ENCODE data around the gene FOCAD.

Gene FOCAD

DNA sequence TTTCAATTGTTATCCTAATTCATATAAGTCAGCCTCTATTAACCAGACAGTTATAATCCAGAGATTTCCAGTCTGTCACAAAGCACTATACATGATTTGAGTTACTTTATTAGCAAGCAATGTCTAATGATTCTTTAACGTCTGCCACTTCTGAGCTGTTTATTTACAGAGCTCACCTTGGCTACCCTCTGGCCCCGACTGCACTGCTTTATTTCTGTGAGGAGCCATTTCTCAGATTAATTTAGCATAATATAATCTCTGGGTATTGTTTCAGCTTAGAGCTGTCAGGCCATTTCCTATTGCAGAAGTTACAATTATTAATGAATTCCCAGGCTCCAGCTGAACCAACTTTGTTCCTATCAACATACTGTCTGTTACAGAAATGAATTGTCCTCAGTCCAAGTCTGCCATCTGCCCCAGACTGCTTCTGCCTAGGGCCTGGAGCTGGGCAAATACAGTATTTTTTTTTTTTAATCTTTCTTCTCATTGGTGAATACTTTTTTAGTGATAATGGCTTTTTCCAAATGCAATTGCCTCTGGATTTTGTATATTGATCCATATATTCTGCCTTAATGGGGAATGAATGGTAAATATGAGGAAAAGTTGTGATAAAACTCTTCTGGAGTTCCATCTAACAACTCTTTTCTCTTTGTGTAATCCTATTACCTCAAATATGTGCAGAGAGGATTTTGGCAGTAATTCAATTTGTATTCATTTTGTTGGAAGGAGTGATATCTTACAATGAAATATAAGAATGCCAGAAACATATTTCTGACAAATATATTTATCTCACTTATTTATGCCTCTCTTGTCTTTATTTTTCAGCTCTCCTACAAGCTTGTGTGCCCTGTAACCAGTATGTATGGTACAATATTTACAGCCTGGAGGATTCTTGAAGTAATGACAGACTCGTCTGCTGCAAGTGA is 104.7 kb downstream of the FOCAD start:
- no peaks in the 10 kb centered on the region for H3K27me3 ChIP-seq (ENCODE audit: insufficient read depth, low read length, poor library complexity)
- no peak overlapping the region for H3K18ac ChIP-seq (ENCODE audit: low read length)
- H3K4me1 ChIP-seq (ENCODE audit: control insufficient read depth, low read depth, low read length) = no peaks in the 10 kb centered on the region
- no peak overlapping the region for H2BK15ac ChIP-seq (replicated peaks; ENCODE audit: low read depth)
- no peak overlapping the region for H3K27ac ChIP-seq (ENCODE audit: low read depth, low read length)
- H3K79me2 ChIP-seq (ENCODE audit: control insufficient read depth, insufficient read depth, low read length) = no peaks in the 10 kb centered on the region
- no peaks in the 10 kb centered on the region for H3K79me1 ChIP-seq (ENCODE audit: low read length)
- H4K5ac ChIP-seq (ENCODE audit: low read length) = no peak overlapping the region
- no peak overlapping the region for H3K23ac ChIP-seq (ENCODE audit: low read length)
- H3K4ac ChIP-seq (ENCODE audit: low read depth, low read length) = no peak overlapping the region
- no peak for DNase-seq
- no peak overlapping the region for H2BK5ac ChIP-seq (ENCODE audit: low read length)
- H2AK5ac ChIP-seq (ENCODE audit: low read length) = no peak overlapping the region
- H4K8ac ChIP-seq (ENCODE audit: low read depth, low read length) = no peak overlapping the region
- H3K56ac ChIP-seq (ENCODE audit: low read length) = no peak overlapping the region
- no peak overlapping the region for H3K4me2 ChIP-seq (ENCODE audit: low read length)
- no peak overlapping the region for H3K9ac ChIP-seq (ENCODE audit: low read length)
- WGBS (ENCODE audit: extremely low coverage, insufficient coverage, low lambda C conversion rate) = no CpG with 5 or more reads among the region's 3 CpGs
- no peaks in the 10 kb centered on the region for H3K36me3 ChIP-seq (ENCODE audit: control insufficient read depth, insufficient read depth, low read length)
- no peak overlapping the region for H3K4me3 ChIP-seq (ENCODE audit: low read length)
- H2BK120ac ChIP-seq (ENCODE audit: low read depth, low read length) = no peak overlapping the region

DNA sequence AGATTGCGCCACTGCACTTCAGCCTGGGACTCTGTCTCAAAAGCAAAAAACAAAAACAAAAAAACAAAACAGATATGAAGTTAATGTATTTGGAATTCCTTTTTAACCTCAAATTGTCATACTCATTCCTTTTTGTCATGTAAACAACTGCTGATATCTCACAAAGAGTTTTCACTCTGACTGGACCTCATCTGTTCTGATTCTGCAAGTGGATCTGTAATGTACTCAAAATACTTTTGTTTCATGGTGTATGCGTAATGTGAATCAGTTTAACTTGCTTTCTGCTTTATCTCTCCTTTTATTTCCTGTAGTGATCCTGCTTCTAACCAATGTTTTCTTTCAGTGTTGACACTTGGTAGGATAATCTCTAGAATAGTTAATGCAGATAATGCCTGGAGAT is 106.7 kb downstream of the FOCAD start:
- H2BK15ac ChIP-seq (replicated peaks; ENCODE audit: low read depth) = no peak overlapping the region
- H3K18ac ChIP-seq (ENCODE audit: low read length) = no peak overlapping the region
- no peak overlapping the region for H3K56ac ChIP-seq (ENCODE audit: low read length)
- no peak overlapping the region for H4K8ac ChIP-seq (ENCODE audit: low read depth, low read length)
- DNase-seq = peak; percentile 6
- no CpG with 5 or more reads among the region's 2 CpGs for WGBS (ENCODE audit: extremely low coverage, insufficient coverage, low lambda C conversion rate)
- H3K23ac ChIP-seq (ENCODE audit: low read length) = no peak overlapping the region
- no peaks in the 10 kb centered on the region for H3K79me2 ChIP-seq (ENCODE audit: control insufficient read depth, insufficient read depth, low read length)
- no peak overlapping the region for H4K5ac ChIP-seq (ENCODE audit: low read length)
- H3K4me1 ChIP-seq (ENCODE audit: control insufficient read depth, low read depth, low read length) = no peaks in the 10 kb centered on the region
- no peak overlapping the region for H3K4ac ChIP-seq (ENCODE audit: low read depth, low read length)
- H3K79me1 ChIP-seq (ENCODE audit: low read length) = no peaks in the 10 kb centered on the region
- H2AK5ac ChIP-seq (ENCODE audit: low read length) = no peak overlapping the region
- no peaks in the 10 kb centered on the region for H3K36me3 ChIP-seq (ENCODE audit: control insufficient read depth, insufficient read depth, low read length)
- no peak overlapping the region for H2BK120ac ChIP-seq (ENCODE audit: low read depth, low read length)
- H3K4me3 ChIP-seq (ENCODE audit: low read length) = no peak overlapping the region
- no peak overlapping the region for H3K9ac ChIP-seq (ENCODE audit: low read length)
- H3K27ac ChIP-seq (ENCODE audit: low read depth, low read length) = no peak overlapping the region
- no peak overlapping the region for H3K4me2 ChIP-seq (ENCODE audit: low read length)
- H2BK5ac ChIP-seq (ENCODE audit: low read length) = no peak overlapping the region
- H3K27me3 ChIP-seq (ENCODE audit: insufficient read depth, low read length, poor library complexity) = no peaks in the 10 kb centered on the region

GRCh38 chr9:20791682-20792081 is 107.6 kb downstream of the FOCAD start:
- no CpG with 5 or more reads among the region's 1 CpG for WGBS (ENCODE audit: extremely low coverage, insufficient coverage, low lambda C conversion rate)
- no peak overlapping the region for H3K56ac ChIP-seq (ENCODE audit: low read length)

GRCh38 chr9:20804489-20805250 is 120.6 kb downstream of the FOCAD start:
- Histone ChIP-seq H2BK120ac (ENCODE audit: low read depth, low read length) (no peak overlapping the region), H3K36me3 (ENCODE audit: control insufficient read depth, insufficient read depth, low read length) (no peaks in the 10 kb centered on the region), H4K5ac (ENCODE audit: low read length) (no peak overlapping the region), H3K4me3 (ENCODE audit: low read length) (no peak overlapping the region), H3K79me1 (ENCODE audit: low read length) (no peaks in the 10 kb centered on the region), H3K23ac (ENCODE audit: low read length) (no peak overlapping the region), H3K27me3 (ENCODE audit: insufficient read depth, low read length, poor library complexity) (no peaks in the 10 kb centered on the region), H2BK15ac (replicated peaks; ENCODE audit: low read depth) (no peak overlapping the region), H3K4me1 (ENCODE audit: control insufficient read depth, low read depth, low read length) (no peaks in the 10 kb centered on the region), H3K4me2 (ENCODE audit: low read length) (no peak overlapping the region), H3K18ac (ENCODE audit: low read length) (no peak overlapping the region), H3K27ac (ENCODE audit: low read depth, low read length) (no peak overlapping the region), H2BK5ac (ENCODE audit: low read length) (no peak overlapping the region), H3K9ac (ENCODE audit: low read length) (no peak overlapping the region), H3K4ac (ENCODE audit: low read depth, low read length) (no peak overlapping the region), H3K56ac (ENCODE audit: low read length) (no peak overlapping the region), H4K8ac (ENCODE audit: low read depth, low read length) (no peak overlapping the region), H2AK5ac (ENCODE audit: low read length) (no peak overlapping the region), H3K79me2 (ENCODE audit: control insufficient read depth, insufficient read depth, low read length) (no peaks in the 10 kb centered on the region)
- WGBS (ENCODE audit: extremely low coverage, insufficient coverage, low lambda C conversion rate) = no CpG with 5 or more reads among the region's 11 CpGs
- DNase-seq = no peak

More at GRCh38 chr9:20791682-20792081, 107.6 kb downstream of the FOCAD start:
- Histone ChIP-seq H2AK5ac (ENCODE audit: low read length) (no peak overlapping the region), H2BK15ac (replicated peaks; ENCODE audit: low read depth) (no peak overlapping the region), H3K18ac (ENCODE audit: low read length) (no peak overlapping the region), H3K4me1 (ENCODE audit: control insufficient read depth, low read depth, low read length) (no peaks in the 10 kb centered on the region), H3K23ac (ENCODE audit: low read length) (no peak overlapping the region), H3K36me3 (ENCODE audit: control insufficient read depth, insufficient read depth, low read length) (no peaks in the 10 kb centered on the region), H3K4me3 (ENCODE audit: low read length) (no peak overlapping the region), H3K4me2 (ENCODE audit: low read length) (no peak overlapping the region), H2BK120ac (ENCODE audit: low read depth, low read length) (no peak overlapping the region), H3K79me1 (ENCODE audit: low read length) (no peaks in the 10 kb centered on the region), H4K8ac (ENCODE audit: low read depth, low read length) (no peak overlapping the region), H3K27me3 (ENCODE audit: insufficient read depth, low read length, poor library complexity) (no peaks in the 10 kb centered on the region), H3K9ac (ENCODE audit: low read length) (no peak overlapping the region), H3K79me2 (ENCODE audit: control insufficient read depth, insufficient read depth, low read length) (no peaks in the 10 kb centered on the region), H3K27ac (ENCODE audit: low read depth, low read length) (no peak overlapping the region), H4K5ac (ENCODE audit: low read length) (no peak overlapping the region), H2BK5ac (ENCODE audit: low read length) (no peak overlapping the region), H3K4ac (ENCODE audit: low read depth, low read length) (no peak overlapping the region)
- no peak for DNase-seq

DNA sequence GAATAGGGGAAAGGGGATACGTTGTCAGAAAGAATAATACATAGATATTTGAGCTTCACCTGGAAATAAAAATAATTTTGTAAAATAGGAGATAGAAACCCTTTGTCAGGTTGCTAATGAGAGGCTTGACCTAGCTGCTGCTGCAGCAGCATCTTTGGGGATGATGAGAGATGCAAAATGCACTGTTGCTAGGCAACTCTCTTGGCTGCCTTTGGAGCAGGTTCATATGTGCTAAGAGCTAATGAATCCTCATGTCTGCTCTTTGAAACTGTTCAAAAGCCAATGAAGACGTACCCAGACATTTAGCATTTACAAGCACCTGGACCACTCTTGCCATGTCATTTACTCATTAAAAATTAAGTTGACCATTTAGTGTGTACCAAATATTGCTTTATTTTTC is 121.7 kb downstream of the FOCAD start:
- Histone ChIP-seq H4K5ac (ENCODE audit: low read length) (no peak overlapping the region), H2BK15ac (replicated peaks; ENCODE audit: low read depth) (no peak overlapping the region), H3K18ac (ENCODE audit: low read length) (no peak overlapping the region), H2AK5ac (ENCODE audit: low read length) (no peak overlapping the region), H3K79me2 (ENCODE audit: control insufficient read depth, insufficient read depth, low read length) (no peaks in the 10 kb centered on the region), H3K4ac (ENCODE audit: low read depth, low read length) (no peak overlapping the region), H3K79me1 (ENCODE audit: low read length) (no peaks in the 10 kb centered on the region), H3K27ac (ENCODE audit: low read depth, low read length) (no peak overlapping the region), H3K4me3 (ENCODE audit: low read length) (no peak overlapping the region), H3K23ac (ENCODE audit: low read length) (no peak overlapping the region), H4K8ac (ENCODE audit: low read depth, low read length) (no peak overlapping the region), H3K36me3 (ENCODE audit: control insufficient read depth, insufficient read depth, low read length) (no peaks in the 10 kb centered on the region), H3K4me1 (ENCODE audit: control insufficient read depth, low read depth, low read length) (no peaks in the 10 kb centered on the region), H2BK120ac (ENCODE audit: low read depth, low read length) (no peak overlapping the region), H3K4me2 (ENCODE audit: low read length) (no peak overlapping the region), H2BK5ac (ENCODE audit: low read length) (no peak overlapping the region), H3K56ac (ENCODE audit: low read length) (no peak overlapping the region), H3K9ac (ENCODE audit: low read length) (no peak overlapping the region), H3K27me3 (ENCODE audit: insufficient read depth, low read length, poor library complexity) (no peaks in the 10 kb centered on the region)
- DNase-seq = no peak
- 100% methylated on average over 1 of the region's 2 CpGs for WGBS (ENCODE audit: extremely low coverage, insufficient coverage, low lambda C conversion rate)
